RWPE2 (cell line): ENCODE results near the gene SEMA3A.

Source experiments
- ATAC-seq: fragments of 200-7000 bp; cut with Tn5 transposase; 3 replicates; pipeline ENCODE4 v1.9.1; 2021; ENCODE audit warnings: low read depth
- DNase-seq: peaks from one replicate; pipeline ENCODE4 v3.0.0-alpha.2; 2020; ENCODE audit warnings: low spot score
- H3K27ac ChIP-seq: fragments of 450-650 bp; 2 replicates; pipeline ENCODE4 v1.5.1; 2017; ENCODE audit warnings: mild to moderate bottlenecking; ENCODE audit not compliant: poor library complexity, severe bottlenecking
- H3K27me3 ChIP-seq: fragments of 250-450 bp; sonication (Bioruptor Pico); 2 replicates; pipeline ENCODE4 v1.5.1; 2021; ENCODE audit warnings: mild to moderate bottlenecking, moderate library complexity; ENCODE audit not compliant: insufficient read depth, poor library complexity, severe bottlenecking
- H3K36me3 ChIP-seq: fragments of 250-450 bp; sonication (Bioruptor Pico); 2 replicates; pipeline ENCODE4 v1.5.1; 2020; ENCODE audit warnings: low read depth, mild to moderate bottlenecking, moderate library complexity
- H3K4me1 ChIP-seq: fragments of 250-450 bp; sonication (Bioruptor Pico); 2 replicates; pipeline ENCODE4 v1.5.1; 2021; ENCODE audit warnings: mild to moderate bottlenecking, moderate library complexity; ENCODE audit not compliant: insufficient read depth, poor library complexity, severe bottlenecking
- H3K4me3 ChIP-seq: fragments of 250-450 bp; sonication (Bioruptor Pico); 2 replicates; pipeline ENCODE4 v1.5.1; 2021; ENCODE audit warnings: mild to moderate bottlenecking, moderate library complexity; ENCODE audit not compliant: severe bottlenecking
- H3K9me3 ChIP-seq: fragments of 250-450 bp; sonication (Bioruptor Pico); 2 replicates; pipeline ENCODE4 v1.5.1; 2021; ENCODE audit warnings: mild to moderate bottlenecking, moderate library complexity; ENCODE audit not compliant: severe bottlenecking
- TF ChIP-seq, protein P1 (sequence below): fragments of 450-650 bp; IDR thresholded peaks from one replicate; pipeline ENCODE4 v1.5.1; 2017; ENCODE audit warnings: mild to moderate bottlenecking, moderate library complexity; ENCODE audit not compliant: poor library complexity, severe bottlenecking

The SEMA3A gene

GRCh38 chr7:84202855-84203254 is 8.3 kb upstream of the SEMA3A start:
- H3K27me3 ChIP-seq, result no peaks in the 10 kb centered on the region
- TF ChIP-seq, protein P1, sequence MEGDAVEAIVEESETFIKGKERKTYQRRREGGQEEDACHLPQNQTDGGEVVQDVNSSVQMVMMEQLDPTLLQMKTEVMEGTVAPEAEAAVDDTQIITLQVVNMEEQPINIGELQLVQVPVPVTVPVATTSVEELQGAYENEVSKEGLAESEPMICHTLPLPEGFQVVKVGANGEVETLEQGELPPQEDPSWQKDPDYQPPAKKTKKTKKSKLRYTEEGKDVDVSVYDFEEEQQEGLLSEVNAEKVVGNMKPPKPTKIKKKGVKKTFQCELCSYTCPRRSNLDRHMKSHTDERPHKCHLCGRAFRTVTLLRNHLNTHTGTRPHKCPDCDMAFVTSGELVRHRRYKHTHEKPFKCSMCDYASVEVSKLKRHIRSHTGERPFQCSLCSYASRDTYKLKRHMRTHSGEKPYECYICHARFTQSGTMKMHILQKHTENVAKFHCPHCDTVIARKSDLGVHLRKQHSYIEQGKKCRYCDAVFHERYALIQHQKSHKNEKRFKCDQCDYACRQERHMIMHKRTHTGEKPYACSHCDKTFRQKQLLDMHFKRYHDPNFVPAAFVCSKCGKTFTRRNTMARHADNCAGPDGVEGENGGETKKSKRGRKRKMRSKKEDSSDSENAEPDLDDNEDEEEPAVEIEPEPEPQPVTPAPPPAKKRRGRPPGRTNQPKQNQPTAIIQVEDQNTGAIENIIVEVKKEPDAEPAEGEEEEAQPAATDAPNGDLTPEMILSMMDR, result no peak
- no peak overlapping the region for H3K27ac ChIP-seq
- no peaks in the 10 kb centered on the region for H3K9me3 ChIP-seq
- ATAC-seq (peak; percentile 53), DNase-seq (no peak)
- H3K4me3 ChIP-seq, result no peak overlapping the region
- H3K36me3 ChIP-seq, result no peaks in the 10 kb centered on the region
- H3K4me1 ChIP-seq, result peaks cover 11% of the 10 kb centered on the region

DNA sequence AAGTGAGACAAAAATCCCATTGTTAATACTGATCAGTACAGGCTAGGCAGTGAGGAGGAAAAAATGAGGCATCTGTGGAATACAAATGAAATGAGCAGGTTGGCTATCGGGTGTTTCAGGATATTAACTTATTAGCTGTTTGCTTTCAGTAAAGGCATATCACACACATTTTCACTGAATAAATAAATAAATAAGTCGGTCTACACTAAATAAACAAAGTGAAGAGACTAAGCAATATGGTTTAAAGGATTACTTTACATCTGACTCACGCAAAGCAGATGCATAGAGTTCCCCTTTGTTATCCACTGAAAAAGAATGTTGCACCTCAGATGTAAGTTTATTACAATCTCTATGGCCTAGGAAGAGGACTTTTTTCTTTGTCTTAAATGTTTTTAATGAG is 6.3 kb upstream of the SEMA3A start:
- Histone ChIP-seq H3K27ac (peak overlapping the region; percentile 18), H3K4me1 (peaks cover 10% of the 10 kb centered on the region), H3K36me3 (no peaks in the 10 kb centered on the region), H3K9me3 (no peaks in the 10 kb centered on the region), H3K27me3 (no peaks in the 10 kb centered on the region), H3K4me3 (no peak overlapping the region)
- TF ChIP-seq, protein P1, result no peak
- ATAC-seq (peak; percentile 95), DNase-seq (no peak)

- H3K4me1 ChIP-seq, result peaks cover 14% of the 10 kb centered on the region
- no peak overlapping the region for H3K4me3 ChIP-seq
- DNase-seq, result no peak
- no peak for ATAC-seq
- H3K27me3 ChIP-seq, result no peaks in the 10 kb centered on the region
- H3K9me3 ChIP-seq, result no peaks in the 10 kb centered on the region
- TF ChIP-seq, protein P1, result no peak
- H3K27ac ChIP-seq, result no peak overlapping the region
- no peaks in the 10 kb centered on the region for H3K36me3 ChIP-seq
Observed at GRCh38 chr7:84199216-84199615, 4.6 kb upstream of the SEMA3A start.

- Histone ChIP-seq H3K27me3 (no peaks in the 10 kb centered on the region), H3K36me3 (no peaks in the 10 kb centered on the region), H3K4me3 (no peak overlapping the region), H3K9me3 (no peaks in the 10 kb centered on the region), H3K27ac (no peak overlapping the region), H3K4me1 (peaks cover 18% of the 10 kb centered on the region)
- ATAC-seq, result no peak
- TF ChIP-seq, protein P1, result no peak
- no peak for DNase-seq
Observed at GRCh38 chr7:84196084-84196503, 1.5 kb upstream of the SEMA3A start.

DNA sequence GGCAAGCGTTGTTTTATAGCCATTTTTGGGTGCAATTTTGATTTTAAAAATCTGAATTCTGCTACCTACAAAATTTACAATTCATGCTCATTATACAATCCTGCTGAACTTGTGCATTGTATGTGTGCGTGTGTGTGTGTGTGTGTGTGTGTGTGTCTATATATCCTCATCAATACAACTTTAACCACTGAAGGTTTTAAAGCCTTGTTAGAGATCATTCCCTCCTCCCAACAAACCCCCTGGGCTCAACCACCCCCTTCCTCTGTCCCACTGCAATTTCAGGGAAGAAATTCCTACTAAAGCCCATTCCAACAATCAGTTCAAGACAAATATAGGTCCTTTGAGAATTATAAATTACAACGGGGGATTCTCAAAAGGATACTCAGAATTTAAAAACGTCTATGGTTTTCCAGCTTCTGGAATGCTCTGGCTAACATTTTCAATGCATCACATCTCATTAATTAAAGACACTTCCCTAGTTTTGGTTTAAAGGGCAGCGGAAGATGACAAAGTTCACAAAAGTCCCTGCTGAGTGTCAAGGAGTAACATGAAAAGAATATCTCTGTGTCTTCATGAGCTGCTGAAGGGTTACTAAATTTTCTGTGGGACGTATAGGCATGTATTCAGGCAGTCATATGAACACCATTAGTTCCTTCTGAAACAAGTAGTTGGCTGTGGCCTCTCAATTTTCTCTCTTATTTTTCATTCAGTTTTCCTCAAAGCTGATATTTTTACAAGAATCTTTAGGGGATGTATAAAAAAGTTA is 889 bp upstream of the SEMA3A start:
- ATAC-seq (no peak), DNase-seq (no peak)
- Histone ChIP-seq H3K27ac (peak overlapping the region; percentile 48), H3K4me1 (peaks cover 18% of the 10 kb centered on the region), H3K36me3 (no peaks in the 10 kb centered on the region), H3K9me3 (no peaks in the 10 kb centered on the region), H3K27me3 (no peaks in the 10 kb centered on the region), H3K4me3 (peak overlapping the region; percentile 36)
- TF ChIP-seq, protein P1, result no peak
